HEK293 (cell line): ENCODE data around the gene SCN4B.

ENCODE experiments used
- CTCF ChIA-PET: fragments of 350-600 bp; formaldehyde crosslinking; extraction: SDS; loops from one replicate; lab custom pipeline; 2021; ENCODE audit warnings: antibody characterized with exemption; lab: Yijun Ruan, JAX
- POLR2A ChIA-PET: fragments of 300-600 bp; formaldehyde crosslinking; extraction: SDS; loops from one replicate; lab custom pipeline; 2020; ENCODE audit warnings: antibody characterized with exemption, inconsistent platforms; lab: Yijun Ruan, JAX
- H3K27ac ChIP-seq: fragments of 200-500 bp; sonication (Bioruptor generic); 2 replicates; pipeline ENCODE4 v1.5.1; 2014; ENCODE audit warnings: low read depth, low read length, control low read depth, inconsistent platforms; ENCODE audit errors: extremely low read depth
- H3K36me3 ChIP-seq, 2 experiments: fragments of 200-500 bp in 1 of 2; sonication (Bioruptor generic) in 1 of 2; 1 replicate in 1 of 2; 2 replicates in 1 of 2; pipeline ENCODE4 v1.5.1; 2014 to 2017; ENCODE audit warnings: inconsistent platforms in 2 of 2, low read length in 2 of 2; ENCODE audit not compliant: control insufficient read depth in 2 of 2, insufficient read depth in 1 of 2
- H3K4me1 ChIP-seq: fragments of 200-500 bp; sonication (Bioruptor generic); 2 replicates; pipeline ENCODE4 v1.5.1; 2014; ENCODE audit warnings: mild to moderate bottlenecking, low read length, inconsistent platforms; ENCODE audit not compliant: control insufficient read depth, insufficient read depth
- H3K4me3 ChIP-seq: 2 replicates; pipeline ENCODE4 v1.5.1; 2011; ENCODE audit warnings: low read depth, mild to moderate bottlenecking, control low read depth, low read length, moderate library complexity
- H3K9me3 ChIP-seq: fragments of 200-500 bp; sonication (Bioruptor generic); 2 replicates; pipeline ENCODE4 v1.5.1; 2014; ENCODE audit warnings: low read depth, low read length, inconsistent platforms; ENCODE audit not compliant: control insufficient read depth, insufficient read depth
- HOXA7 ChIP-seq: sonication (generic); formaldehyde crosslinking; IDR thresholded peaks from 2 replicates; pipeline ENCODE4 v1.8.1; 2022; ENCODE audit warnings: missing genetic modification reagents, borderline replicate concordance
- IKZF3 ChIP-seq: fragments of 450-650 bp; IDR thresholded peaks from 2 replicates; pipeline ENCODE4 v1.5.0; 2018; ENCODE audit warnings: missing biosample characterization, mild to moderate bottlenecking, missing genetic modification characterization, moderate library complexity
- SALL2 ChIP-seq: fragments of 450-650 bp; formaldehyde crosslinking; IDR thresholded peaks from 2 replicates; pipeline ENCODE4 v1.5.0; 2017; ENCODE audit warnings: missing biosample characterization, mild to moderate bottlenecking, missing genetic modification characterization, borderline replicate concordance
- ZBTB20 ChIP-seq: fragments of 450-650 bp; formaldehyde crosslinking; IDR thresholded peaks from 2 replicates; pipeline ENCODE4 v1.5.1; 2016; ENCODE audit warnings: missing biosample characterization, missing genetic modification characterization
- ZBTB7A ChIP-seq: fragments of 450-650 bp; formaldehyde crosslinking; IDR thresholded peaks from 2 replicates; pipeline ENCODE4 v1.5.1; 2016; ENCODE audit warnings: low read depth, missing biosample characterization, missing genetic modification characterization
- ZFHX2 ChIP-seq: fragments of 450-650 bp; formaldehyde crosslinking; conservative IDR thresholded peaks from 2 replicates; pipeline ENCODE4 v1.5.1; 2016; ENCODE audit warnings: missing biosample characterization, missing genetic modification characterization
- ZNF133 ChIP-seq: fragments of 450-650 bp; formaldehyde crosslinking; IDR thresholded peaks from 2 replicates; pipeline ENCODE4 v1.5.1; 2016; ENCODE audit warnings: missing biosample characterization, missing genetic modification characterization
- ZNF501 ChIP-seq: fragments of 450-650 bp; formaldehyde crosslinking; IDR thresholded peaks from 2 replicates; pipeline ENCODE4 v1.5.1; 2016; ENCODE audit warnings: missing biosample characterization, missing genetic modification characterization
- ZNF514 ChIP-seq: fragments of 450-650 bp; formaldehyde crosslinking; IDR thresholded peaks from 2 replicates; pipeline ENCODE4 v1.5.1; 2016; ENCODE audit warnings: missing biosample characterization, missing genetic modification characterization
- ZNF585B ChIP-seq: fragments of 450-650 bp; formaldehyde crosslinking; IDR thresholded peaks from 2 replicates; pipeline ENCODE4 v1.5.1; 2016; ENCODE audit warnings: missing biosample characterization, missing genetic modification characterization
- ZNF624 ChIP-seq: fragments of 450-650 bp; formaldehyde crosslinking; IDR thresholded peaks from 2 replicates; pipeline ENCODE4 v1.5.1; 2017; ENCODE audit warnings: missing biosample characterization, missing genetic modification characterization
- ZNF658 ChIP-seq: fragments of 450-650 bp; formaldehyde crosslinking; IDR thresholded peaks from 2 replicates; pipeline ENCODE4; 2016; ENCODE audit warnings: missing biosample characterization, missing genetic modification characterization
- ZNF768 ChIP-seq: fragments of 450-650 bp; formaldehyde crosslinking; IDR thresholded peaks from 2 replicates; pipeline ENCODE4 v1.5.1; 2018; ENCODE audit warnings: missing biosample characterization, mild to moderate bottlenecking, missing genetic modification characterization
- ZNF843 ChIP-seq: fragments of 450-650 bp; formaldehyde crosslinking; IDR thresholded peaks from 2 replicates; pipeline ENCODE4 v1.5.1; 2016; ENCODE audit warnings: missing biosample characterization, missing genetic modification characterization
- TF ChIP-seq, protein P1 (sequence below): fragments of 450-650 bp; formaldehyde crosslinking; IDR thresholded peaks from 2 replicates; pipeline ENCODE4 v1.5.1; 2016; ENCODE audit warnings: missing biosample characterization, missing genetic modification characterization
- TF ChIP-seq, protein P2 (sequence below): fragments of 450-650 bp; IDR thresholded peaks from 2 replicates; pipeline ENCODE4 v1.5.1; 2018; ENCODE audit warnings: missing biosample characterization, mild to moderate bottlenecking, missing genetic modification characterization
- TF ChIP-seq, protein P3 (sequence below): fragments of 450-650 bp; formaldehyde crosslinking; conservative IDR thresholded peaks from 2 replicates; pipeline ENCODE4 v1.5.1; 2016; ENCODE audit warnings: low read depth, missing biosample characterization, missing genetic modification characterization
- TF ChIP-seq, protein P4 (sequence below): fragments of 450-650 bp; formaldehyde crosslinking; conservative IDR thresholded peaks from 2 replicates; pipeline ENCODE4 v1.5.1; 2016; ENCODE audit warnings: low read depth, missing biosample characterization, missing genetic modification characterization

Gene SCN4B

DNA sequence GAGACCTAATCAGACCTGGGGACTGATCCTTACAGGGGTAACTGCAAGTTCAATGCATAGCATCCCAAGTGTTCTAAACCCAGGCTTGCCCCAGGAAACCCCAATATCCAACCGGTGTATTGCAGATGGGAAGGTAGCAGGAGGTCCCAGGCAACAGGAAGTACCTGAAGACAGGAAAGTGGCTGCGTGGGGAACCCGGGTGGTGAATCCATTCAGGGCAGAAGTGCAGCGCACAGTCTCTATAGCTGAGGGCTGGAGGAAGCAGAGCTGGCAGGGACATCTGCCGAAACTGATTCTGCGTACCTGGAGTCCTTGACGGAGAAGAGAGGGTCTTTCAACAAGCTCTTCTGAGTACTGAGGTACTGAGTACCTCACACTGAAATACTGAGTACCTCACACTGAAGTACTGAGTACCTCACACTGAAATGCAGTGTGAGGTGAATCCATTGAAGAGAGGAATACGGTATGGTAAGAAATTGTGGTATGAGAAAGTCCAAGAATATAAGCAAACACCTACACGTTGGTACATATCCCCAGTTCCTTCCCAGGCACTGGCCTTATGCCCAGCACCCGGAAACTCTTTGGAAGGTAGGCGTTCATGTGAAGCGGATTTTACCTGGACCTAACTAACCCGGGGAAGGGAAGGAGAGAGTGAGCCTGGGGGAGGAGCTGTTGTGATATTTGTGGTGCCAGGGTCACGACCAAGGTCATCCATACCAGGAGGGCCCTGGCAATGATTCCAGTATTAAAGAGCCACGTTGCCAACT, 20.1 kb downstream of the SCN4B start:
- Histone ChIP-seq H3K4me1 (peaks cover 5% of the 10 kb centered on the region; the same call in 1 of the 2 replicates), H3K36me3 (no peaks in the 10 kb centered on the region)
- ChIA-PET CTCF (interaction anchor here (1.8 kb wide), 1 partner anchor 12 kb away, joined by 5 read pairs; no protein-coding TSS in a partner anchor), POLR2A (no interaction called here)
- TF ChIP-seq ZNF658 (tag by site-specific recombination) (no peak), ZNF501 (tag by site-specific recombination) (no peak), ZBTB7A (tag by site-specific recombination) (no peak), ZFHX2 (no peak), SALL2 (tag by site-specific recombination) (no peak), ZBTB20 (no peak), ZNF514 (tag by site-specific recombination) (no peak), ZNF585B (tag by site-specific recombination) (no peak), ZNF768 (no peak), HOXA7 (CRISPR knock-in tag) (no peak), ZNF843 (tag by site-specific recombination) (no peak), ZNF133 (no peak), IKZF3 (tag by site-specific recombination) (no peak), ZNF624 (no peak)
- TF ChIP-seq, protein P1, sequence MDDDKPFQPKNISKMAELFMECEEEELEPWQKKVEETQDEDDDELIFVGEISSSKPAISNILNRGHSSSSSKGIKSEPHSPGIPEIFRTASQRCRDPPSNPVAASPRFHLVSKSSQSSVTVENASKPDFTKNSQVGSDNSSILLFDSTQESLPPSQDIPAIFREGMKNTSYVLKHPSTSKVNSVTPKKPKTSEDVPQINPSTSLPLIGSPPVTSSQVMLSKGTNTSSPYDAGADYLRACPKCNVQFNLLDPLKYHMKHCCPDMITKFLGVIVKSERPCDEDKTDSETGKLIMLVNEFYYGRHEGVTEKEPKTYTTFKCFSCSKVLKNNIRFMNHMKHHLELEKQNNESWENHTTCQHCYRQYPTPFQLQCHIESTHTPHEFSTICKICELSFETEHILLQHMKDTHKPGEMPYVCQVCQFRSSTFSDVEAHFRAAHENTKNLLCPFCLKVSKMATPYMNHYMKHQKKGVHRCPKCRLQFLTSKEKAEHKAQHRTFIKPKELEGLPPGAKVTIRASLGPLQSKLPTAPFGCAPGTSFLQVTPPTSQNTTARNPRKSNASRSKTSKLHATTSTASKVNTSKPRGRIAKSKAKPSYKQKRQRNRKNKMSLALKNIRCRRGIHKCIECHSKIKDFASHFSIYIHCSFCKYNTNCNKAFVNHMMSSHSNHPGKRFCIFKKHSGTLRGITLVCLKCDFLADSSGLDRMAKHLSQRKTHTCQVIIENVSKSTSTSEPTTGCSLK (tag by site-specific recombination) = no peak
- TF ChIP-seq, protein P2, sequence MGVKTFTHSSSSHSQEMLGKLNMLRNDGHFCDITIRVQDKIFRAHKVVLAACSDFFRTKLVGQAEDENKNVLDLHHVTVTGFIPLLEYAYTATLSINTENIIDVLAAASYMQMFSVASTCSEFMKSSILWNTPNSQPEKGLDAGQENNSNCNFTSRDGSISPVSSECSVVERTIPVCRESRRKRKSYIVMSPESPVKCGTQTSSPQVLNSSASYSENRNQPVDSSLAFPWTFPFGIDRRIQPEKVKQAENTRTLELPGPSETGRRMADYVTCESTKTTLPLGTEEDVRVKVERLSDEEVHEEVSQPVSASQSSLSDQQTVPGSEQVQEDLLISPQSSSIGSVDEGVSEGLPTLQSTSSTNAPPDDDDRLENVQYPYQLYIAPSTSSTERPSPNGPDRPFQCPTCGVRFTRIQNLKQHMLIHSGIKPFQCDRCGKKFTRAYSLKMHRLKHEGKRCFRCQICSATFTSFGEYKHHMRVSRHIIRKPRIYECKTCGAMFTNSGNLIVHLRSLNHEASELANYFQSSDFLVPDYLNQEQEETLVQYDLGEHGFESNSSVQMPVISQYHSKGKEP (tag by site-specific recombination) = no peak
- TF ChIP-seq, protein P3, sequence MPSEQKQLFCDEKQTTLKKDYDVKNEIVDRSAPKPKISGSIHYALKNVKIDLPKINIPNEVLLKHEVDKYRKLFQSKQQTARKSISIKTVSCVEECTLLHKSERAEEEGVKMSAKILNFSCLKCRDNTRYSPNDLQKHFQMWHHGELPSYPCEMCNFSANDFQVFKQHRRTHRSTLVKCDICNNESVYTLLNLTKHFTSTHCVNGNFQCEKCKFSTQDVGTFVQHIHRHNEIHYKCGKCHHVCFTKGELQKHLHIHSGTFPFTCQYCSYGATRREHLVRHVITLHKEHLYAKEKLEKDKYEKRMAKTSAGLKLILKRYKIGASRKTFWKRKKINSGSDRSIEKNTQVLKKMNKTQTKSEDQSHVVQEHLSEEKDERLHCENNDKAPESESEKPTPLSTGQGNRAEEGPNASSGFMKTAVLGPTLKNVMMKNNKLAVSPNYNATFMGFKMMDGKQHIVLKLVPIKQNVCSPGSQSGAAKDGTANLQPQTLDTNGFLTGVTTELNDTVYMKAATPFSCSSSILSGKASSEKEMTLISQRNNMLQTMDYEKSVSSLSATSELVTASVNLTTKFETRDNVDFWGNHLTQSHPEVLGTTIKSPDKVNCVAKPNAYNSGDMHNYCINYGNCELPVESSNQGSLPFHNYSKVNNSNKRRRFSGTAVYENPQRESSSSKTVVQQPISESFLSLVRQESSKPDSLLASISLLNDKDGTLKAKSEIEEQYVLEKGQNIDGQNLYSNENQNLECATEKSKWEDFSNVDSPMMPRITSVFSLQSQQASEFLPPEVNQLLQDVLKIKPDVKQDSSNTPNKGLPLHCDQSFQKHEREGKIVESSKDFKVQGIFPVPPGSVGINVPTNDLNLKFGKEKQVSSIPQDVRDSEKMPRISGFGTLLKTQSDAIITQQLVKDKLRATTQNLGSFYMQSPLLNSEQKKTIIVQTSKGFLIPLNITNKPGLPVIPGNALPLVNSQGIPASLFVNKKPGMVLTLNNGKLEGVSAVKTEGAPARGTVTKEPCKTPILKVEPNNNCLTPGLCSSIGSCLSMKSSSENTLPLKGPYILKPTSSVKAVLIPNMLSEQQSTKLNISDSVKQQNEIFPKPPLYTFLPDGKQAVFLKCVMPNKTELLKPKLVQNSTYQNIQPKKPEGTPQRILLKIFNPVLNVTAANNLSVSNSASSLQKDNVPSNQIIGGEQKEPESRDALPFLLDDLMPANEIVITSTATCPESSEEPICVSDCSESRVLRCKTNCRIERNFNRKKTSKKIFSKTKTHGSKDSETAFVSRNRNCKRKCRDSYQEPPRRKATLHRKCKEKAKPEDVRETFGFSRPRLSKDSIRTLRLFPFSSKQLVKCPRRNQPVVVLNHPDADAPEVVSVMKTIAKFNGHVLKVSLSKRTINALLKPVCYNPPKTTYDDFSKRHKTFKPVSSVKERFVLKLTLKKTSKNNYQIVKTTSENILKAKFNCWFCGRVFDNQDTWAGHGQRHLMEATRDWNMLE (tag by site-specific recombination) = no peak
- TF ChIP-seq, protein P4, sequence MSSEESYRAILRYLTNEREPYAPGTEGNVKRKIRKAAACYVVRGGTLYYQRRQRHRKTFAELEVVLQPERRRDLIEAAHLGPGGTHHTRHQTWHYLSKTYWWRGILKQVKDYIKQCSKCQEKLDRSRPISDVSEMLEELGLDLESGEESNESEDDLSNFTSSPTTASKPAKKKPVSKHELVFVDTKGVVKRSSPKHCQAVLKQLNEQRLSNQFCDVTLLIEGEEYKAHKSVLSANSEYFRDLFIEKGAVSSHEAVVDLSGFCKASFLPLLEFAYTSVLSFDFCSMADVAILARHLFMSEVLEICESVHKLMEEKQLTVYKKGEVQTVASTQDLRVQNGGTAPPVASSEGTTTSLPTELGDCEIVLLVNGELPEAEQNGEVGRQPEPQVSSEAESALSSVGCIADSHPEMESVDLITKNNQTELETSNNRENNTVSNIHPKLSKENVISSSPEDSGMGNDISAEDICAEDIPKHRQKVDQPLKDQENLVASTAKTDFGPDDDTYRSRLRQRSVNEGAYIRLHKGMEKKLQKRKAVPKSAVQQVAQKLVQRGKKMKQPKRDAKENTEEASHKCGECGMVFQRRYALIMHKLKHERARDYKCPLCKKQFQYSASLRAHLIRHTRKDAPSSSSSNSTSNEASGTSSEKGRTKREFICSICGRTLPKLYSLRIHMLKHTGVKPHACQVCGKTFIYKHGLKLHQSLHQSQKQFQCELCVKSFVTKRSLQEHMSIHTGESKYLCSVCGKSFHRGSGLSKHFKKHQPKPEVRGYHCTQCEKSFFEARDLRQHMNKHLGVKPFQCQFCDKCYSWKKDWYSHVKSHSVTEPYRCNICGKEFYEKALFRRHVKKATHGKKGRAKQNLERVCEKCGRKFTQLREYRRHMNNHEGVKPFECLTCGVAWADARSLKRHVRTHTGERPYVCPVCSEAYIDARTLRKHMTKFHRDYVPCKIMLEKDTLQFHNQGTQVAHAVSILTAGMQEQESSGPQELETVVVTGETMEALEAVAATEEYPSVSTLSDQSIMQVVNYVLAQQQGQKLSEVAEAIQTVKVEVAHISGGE (tag by site-specific recombination) = no peak
- TF ChIP-seq, all 188 proteins: peak for 0
- H3K9me3 ChIP-seq = no peaks in the 10 kb centered on the region
- no peak overlapping the region for H3K4me3 ChIP-seq
- no peak overlapping the region for H3K27ac ChIP-seq
